SK-N-SH treated with all-trans-retinoic acid at 6 μM for 48 hours (cell line): ENCODE measurements around the gene NPTX1.

Source experiments
- ARNTL ChIP-seq: fragments of 450-650 bp; formaldehyde crosslinking; IDR thresholded peaks from 2 replicates; pipeline ENCODE4 v1.5.0; 2020; ENCODE audit warnings: low read depth, mild to moderate bottlenecking, moderate library complexity, borderline replicate concordance
- CSDC2 ChIP-seq: fragments of 250-450 bp; sonication (Bioruptor Pico); IDR thresholded peaks from 2 replicates; pipeline ENCODE4 v1.5.0; 2020; ENCODE audit warnings: mild to moderate bottlenecking, moderate library complexity
- ESRRG ChIP-seq: fragments of 250-450 bp; sonication (Bioruptor Pico); IDR thresholded peaks from 2 replicates; pipeline ENCODE4 v1.6.1; 2021; ENCODE audit warnings: mild to moderate bottlenecking
- GLIS3 ChIP-seq: fragments of 250-450 bp; sonication (Bioruptor Pico); IDR thresholded peaks from 2 replicates; pipeline ENCODE4 v1.5.0; 2020; ENCODE audit warnings: mild to moderate bottlenecking, moderate library complexity
- OSR1 ChIP-seq: fragments of 250-450 bp; sonication (Bioruptor Pico); IDR thresholded peaks from 2 replicates; pipeline ENCODE4 v1.8.0; 2022; ENCODE audit warnings: moderate library complexity, mild to moderate bottlenecking, inconsistent platforms
- RARB ChIP-seq: fragments of 250-450 bp; sonication (Bioruptor Pico); IDR thresholded peaks from 2 replicates; pipeline ENCODE4 v1.8.0; 2021; ENCODE audit warnings: mild to moderate bottlenecking, moderate library complexity
- SNAI2 ChIP-seq: fragments of 250-450 bp; sonication (Bioruptor Pico); IDR thresholded peaks from 2 replicates; pipeline ENCODE4 v1.5.0; 2020; ENCODE audit warnings: mild to moderate bottlenecking, moderate library complexity
- ZC3H10 ChIP-seq: fragments of 250-450 bp; sonication (Bioruptor Pico); IDR thresholded peaks from 2 replicates; pipeline ENCODE4 v1.5.1; 2021; ENCODE audit warnings: mild to moderate bottlenecking, moderate library complexity
- ZFP3 ChIP-seq: fragments of 250-450 bp; sonication (Bioruptor Pico); IDR thresholded peaks from 2 replicates; pipeline ENCODE4 v1.5.0; 2020; ENCODE audit warnings: mild to moderate bottlenecking, moderate library complexity
- ZFP30 ChIP-seq: fragments of 450-650 bp; formaldehyde crosslinking; IDR thresholded peaks from 2 replicates; pipeline ENCODE4 v1.5.0; 2022; ENCODE audit warnings: mild to moderate bottlenecking, moderate library complexity
- ZNF565 ChIP-seq: fragments of 450-650 bp; formaldehyde crosslinking; conservative IDR thresholded peaks from 2 replicates; pipeline ENCODE4 v1.5.0; 2020; ENCODE audit warnings: low read depth, mild to moderate bottlenecking, moderate library complexity
- TF ChIP-seq, protein P1 (sequence below): fragments of 250-450 bp; sonication (Bioruptor Pico); IDR thresholded peaks from 2 replicates; pipeline ENCODE4 v1.8.0; 2020; ENCODE audit warnings: mild to moderate bottlenecking, moderate library complexity, borderline replicate concordance
- TF ChIP-seq, protein P2 (sequence below): fragments of 250-450 bp; sonication (Bioruptor Pico); IDR thresholded peaks from 2 replicates; pipeline ENCODE4 v1.5.0; 2020; ENCODE audit warnings: mild to moderate bottlenecking, moderate library complexity
- TF ChIP-seq, protein P3 (sequence below): fragments of 250-450 bp; sonication (Bioruptor Pico); IDR thresholded peaks from 2 replicates; pipeline ENCODE4 v1.5.1; 2020; ENCODE audit warnings: low read depth, mild to moderate bottlenecking, moderate library complexity

- TF ChIP-seq SNAI2 = no peak
- TF ChIP-seq, protein P1, sequence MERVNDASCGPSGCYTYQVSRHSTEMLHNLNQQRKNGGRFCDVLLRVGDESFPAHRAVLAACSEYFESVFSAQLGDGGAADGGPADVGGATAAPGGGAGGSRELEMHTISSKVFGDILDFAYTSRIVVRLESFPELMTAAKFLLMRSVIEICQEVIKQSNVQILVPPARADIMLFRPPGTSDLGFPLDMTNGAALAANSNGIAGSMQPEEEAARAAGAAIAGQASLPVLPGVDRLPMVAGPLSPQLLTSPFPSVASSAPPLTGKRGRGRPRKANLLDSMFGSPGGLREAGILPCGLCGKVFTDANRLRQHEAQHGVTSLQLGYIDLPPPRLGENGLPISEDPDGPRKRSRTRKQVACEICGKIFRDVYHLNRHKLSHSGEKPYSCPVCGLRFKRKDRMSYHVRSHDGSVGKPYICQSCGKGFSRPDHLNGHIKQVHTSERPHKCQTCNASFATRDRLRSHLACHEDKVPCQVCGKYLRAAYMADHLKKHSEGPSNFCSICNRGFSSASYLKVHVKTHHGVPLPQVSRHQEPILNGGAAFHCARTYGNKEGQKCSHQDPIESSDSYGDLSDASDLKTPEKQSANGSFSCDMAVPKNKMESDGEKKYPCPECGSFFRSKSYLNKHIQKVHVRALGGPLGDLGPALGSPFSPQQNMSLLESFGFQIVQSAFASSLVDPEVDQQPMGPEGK (CRISPR knock-in tag) = no peak
- TF ChIP-seq RARB (CRISPR knock-in tag) = no peak
- no peak for TF ChIP-seq ZFP3
- no peak for TF ChIP-seq GLIS3
- TF ChIP-seq ZFP30 (CRISPR knock-in tag) = no peak
- TF ChIP-seq ZC3H10 (CRISPR knock-in tag) = no peak
- TF ChIP-seq ZNF565 (CRISPR knock-in tag) = no peak
- no peak for TF ChIP-seq ARNTL (CRISPR knock-in tag)
- TF ChIP-seq, protein P2, sequence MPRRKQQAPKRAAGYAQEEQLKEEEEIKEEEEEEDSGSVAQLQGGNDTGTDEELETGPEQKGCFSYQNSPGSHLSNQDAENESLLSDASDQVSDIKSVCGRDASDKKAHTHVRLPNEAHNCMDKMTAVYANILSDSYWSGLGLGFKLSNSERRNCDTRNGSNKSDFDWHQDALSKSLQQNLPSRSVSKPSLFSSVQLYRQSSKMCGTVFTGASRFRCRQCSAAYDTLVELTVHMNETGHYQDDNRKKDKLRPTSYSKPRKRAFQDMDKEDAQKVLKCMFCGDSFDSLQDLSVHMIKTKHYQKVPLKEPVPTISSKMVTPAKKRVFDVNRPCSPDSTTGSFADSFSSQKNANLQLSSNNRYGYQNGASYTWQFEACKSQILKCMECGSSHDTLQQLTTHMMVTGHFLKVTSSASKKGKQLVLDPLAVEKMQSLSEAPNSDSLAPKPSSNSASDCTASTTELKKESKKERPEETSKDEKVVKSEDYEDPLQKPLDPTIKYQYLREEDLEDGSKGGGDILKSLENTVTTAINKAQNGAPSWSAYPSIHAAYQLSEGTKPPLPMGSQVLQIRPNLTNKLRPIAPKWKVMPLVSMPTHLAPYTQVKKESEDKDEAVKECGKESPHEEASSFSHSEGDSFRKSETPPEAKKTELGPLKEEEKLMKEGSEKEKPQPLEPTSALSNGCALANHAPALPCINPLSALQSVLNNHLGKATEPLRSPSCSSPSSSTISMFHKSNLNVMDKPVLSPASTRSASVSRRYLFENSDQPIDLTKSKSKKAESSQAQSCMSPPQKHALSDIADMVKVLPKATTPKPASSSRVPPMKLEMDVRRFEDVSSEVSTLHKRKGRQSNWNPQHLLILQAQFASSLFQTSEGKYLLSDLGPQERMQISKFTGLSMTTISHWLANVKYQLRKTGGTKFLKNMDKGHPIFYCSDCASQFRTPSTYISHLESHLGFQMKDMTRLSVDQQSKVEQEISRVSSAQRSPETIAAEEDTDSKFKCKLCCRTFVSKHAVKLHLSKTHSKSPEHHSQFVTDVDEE (CRISPR knock-in tag) = no peak
- no peak for TF ChIP-seq OSR1 (CRISPR knock-in tag)
- no peak for TF ChIP-seq ESRRG (CRISPR knock-in tag)
- no peak for TF ChIP-seq CSDC2 (CRISPR knock-in tag)
- TF ChIP-seq, protein P3, sequence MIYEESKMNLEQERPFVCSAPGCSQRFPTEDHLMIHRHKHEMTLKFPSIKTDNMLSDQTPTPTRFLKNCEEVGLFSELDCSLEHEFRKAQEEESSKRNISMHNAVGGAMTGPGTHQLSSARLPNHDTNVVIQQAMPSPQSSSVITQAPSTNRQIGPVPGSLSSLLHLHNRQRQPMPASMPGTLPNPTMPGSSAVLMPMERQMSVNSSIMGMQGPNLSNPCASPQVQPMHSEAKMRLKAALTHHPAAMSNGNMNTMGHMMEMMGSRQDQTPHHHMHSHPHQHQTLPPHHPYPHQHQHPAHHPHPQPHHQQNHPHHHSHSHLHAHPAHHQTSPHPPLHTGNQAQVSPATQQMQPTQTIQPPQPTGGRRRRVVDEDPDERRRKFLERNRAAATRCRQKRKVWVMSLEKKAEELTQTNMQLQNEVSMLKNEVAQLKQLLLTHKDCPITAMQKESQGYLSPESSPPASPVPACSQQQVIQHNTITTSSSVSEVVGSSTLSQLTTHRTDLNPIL (CRISPR knock-in tag) = no peak
Observed at GRCh38 chr17:80476877-80477646, 655 bp upstream of the NPTX1 start.
